GM19328 (cell line): ENCODE data around the gene B4GALNT1.
"Not testable (repeated sequence)": the region's sequence is repeated elsewhere in the genome, so short reads cannot be mapped to it uniquely, and the experiment has no call there.

Experiments
- ATAC-seq: cut with Tn5 transposase; IDR thresholded peaks from one replicate; pipeline ENCODE4 v1.9.1; 2021; ENCODE audit warnings: mild to moderate bottlenecking, moderate library complexity; ENCODE audit not compliant: unreplicated experiment

B4GALNT1 gene

DNA sequence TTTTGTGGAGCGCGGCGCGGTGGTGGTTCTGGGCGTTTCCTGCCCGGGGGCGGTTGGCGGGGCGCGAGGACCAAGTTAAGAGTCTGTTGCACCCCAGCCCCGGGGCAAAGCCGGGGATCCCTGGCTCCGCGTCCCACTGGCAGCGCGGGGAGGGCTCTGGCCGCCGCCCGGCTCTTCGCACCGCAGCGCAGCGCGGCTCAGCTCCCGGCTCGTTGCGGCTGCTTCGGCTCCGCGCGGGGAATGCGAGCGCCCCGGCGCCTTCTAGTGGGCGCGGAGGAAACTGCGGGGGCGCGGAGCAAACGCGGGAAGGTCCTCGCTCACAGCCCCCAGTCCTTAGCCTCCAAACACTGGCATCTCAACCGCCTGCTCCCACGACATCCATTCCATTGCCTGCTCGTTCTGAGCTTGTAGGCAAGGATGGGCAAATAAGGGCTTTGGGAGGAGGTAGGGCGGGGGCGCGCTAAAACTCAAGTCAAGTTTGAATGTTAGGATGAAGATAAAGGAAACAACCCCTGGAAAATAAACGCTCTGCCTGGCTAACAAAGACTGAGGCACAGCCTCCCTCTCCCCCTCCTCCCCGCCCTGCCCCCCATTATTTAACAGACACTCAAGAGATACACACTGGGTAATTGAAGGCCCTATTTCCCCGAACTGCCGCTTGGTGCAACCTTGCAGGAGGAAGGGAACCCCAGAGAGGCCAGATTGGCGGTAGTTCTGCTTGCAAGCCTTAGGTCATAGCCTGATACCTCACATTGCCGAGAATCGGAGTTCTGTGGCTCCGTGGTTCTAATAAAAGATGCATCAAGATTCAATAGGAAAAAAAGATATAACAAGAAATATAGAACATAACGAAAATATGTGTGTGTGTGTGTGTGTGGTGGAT, at the start of gene B4GALNT1:
TSS of gene B4GALNT1 (minus strand) at position 244 of the 883 bp plus-strand sequence. CDS start 1,069 bp downstream, outside the sequence.
- ATAC-seq: peak; percentile 76

DNA sequence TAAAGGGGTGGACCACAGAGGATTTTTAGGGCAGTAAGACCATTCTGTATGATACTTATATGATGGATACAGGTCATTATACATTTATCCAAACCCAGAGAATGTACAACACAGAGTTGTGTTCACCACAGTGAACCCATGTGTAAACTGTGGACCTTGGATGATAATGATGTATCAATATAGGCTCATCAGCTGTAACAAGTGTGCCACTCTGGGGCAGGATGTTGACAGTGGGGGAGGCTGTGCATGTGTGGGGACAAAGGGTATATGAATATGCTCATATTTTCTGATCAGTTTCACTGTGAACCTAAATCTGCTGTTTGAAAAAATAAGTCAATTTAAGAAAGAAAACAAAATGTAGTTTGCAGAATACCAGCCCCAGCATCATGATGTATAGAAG, 46.7 kb upstream of the B4GALNT1 start:
- no peak for ATAC-seq

DNA sequence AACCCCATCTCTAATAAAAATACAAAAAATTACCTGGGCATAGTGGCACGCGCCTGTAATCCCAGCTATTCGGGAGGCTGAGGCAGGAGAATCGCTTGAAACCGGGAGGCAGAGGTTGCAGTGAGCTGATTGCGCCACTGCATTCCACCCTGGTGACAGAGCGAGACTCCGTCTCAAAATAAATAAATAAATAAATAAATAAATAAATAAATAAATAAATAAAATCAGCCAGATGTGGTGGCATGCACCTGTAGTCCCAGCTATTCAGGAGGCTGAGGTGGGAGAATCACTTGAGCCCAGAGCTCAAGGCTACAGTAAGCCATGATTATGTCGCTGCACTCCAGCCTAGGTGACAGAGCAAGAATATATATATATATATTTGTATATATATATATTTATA, 44.9 kb upstream of the B4GALNT1 start:
- not testable (repeated sequence) for ATAC-seq

DNA sequence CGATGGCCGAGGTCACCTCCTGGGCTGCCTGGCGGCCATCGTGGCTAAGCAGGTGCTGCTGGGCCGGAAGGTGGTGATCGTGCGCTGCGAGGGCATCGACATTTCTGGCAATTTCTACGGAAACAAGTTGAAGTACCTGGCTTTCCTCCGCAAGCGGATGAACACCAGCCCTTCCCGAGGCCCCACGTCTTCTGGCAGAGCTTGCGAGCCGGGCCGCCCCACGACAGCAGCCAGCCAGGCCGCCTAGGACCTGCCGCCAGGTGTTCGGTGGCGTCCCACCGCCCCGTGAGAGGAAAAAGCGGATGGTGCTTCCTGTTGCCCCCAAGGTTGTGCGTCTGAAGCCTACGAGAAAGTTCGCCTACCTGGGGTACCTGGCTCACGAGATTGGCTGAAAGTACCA, 41.7 kb upstream of the B4GALNT1 start:
- ATAC-seq: no peak

DNA sequence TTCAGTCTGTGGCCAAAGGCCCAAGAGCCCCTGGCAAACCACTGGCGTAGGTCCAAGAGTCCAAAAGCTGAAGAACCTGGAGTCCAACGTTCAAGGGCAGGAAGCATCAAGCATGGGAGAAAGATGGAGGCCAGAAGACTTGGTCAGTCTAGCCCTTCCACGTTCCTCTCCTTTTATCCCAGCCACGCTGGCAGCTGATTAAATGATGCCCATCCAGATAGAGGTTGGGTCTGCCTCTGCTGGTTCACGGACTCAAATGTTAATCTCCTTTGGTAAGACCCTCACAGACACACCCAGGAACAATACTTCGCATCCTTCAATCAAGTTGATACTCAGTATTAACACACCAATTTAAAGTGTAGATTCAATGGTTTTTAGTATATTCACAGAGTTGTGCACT, 39.8 kb upstream of the B4GALNT1 start:
- no peak for ATAC-seq

DNA sequence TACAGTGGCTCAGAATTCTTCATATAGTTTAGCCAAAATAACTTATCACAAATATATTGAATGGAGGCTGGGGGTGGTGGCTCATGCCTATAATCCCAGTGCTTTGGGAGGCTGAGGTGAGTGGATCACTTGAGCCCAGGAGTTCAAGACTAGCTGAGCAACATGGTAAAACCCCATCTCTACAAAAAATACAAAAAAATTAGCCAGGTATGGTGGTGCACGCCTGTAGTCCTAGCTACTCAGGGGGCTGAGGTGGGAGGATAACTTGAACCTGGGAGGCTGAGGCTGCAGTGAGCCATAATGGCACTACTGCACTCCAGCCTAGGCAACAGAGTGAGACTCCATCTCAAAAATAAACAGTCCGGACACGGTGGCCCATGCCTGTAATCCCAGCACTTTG, 38.8 kb upstream of the B4GALNT1 start:
- ATAC-seq: not testable (repeated sequence)

DNA sequence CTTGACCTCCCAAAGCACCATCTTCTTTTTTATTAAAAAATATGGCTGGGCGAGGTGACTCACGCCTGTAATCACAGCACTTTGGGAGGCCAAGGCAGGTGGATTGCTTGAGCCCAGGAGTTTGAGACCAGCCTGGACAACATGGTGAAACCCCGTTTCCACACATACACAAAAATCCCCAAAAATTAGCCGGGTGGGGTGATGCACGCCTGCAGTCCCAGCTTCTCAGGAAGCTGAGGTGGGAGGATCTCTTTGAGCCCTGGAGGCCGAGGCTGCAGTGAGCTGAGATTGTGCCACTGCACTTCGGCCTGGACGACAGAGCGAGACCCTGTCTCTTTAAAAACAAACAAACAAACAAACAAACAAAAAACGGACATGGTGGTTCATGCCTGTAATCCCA, 36.7 kb upstream of the B4GALNT1 start:
- not testable (repeated sequence) for ATAC-seq

DNA sequence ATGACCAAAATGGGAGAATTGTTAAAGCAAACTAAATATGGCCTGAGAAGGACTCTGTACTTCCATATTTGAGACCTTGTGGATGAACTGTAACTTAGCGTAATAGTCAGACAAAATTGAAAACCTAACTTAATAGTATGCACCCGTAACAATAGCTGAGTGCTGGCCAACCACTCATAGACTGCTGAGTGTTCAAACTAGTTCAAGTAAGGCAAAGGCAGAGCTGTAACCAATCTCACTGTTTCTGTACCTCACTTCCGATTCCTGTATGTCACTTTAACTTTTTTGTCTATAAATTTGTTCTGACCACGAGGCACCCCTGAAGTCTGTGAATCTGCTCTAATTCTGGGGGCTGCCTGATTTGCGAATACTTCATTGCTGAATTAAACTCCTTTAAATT, 33.9 kb upstream of the B4GALNT1 start:
- ATAC-seq: no peak

DNA sequence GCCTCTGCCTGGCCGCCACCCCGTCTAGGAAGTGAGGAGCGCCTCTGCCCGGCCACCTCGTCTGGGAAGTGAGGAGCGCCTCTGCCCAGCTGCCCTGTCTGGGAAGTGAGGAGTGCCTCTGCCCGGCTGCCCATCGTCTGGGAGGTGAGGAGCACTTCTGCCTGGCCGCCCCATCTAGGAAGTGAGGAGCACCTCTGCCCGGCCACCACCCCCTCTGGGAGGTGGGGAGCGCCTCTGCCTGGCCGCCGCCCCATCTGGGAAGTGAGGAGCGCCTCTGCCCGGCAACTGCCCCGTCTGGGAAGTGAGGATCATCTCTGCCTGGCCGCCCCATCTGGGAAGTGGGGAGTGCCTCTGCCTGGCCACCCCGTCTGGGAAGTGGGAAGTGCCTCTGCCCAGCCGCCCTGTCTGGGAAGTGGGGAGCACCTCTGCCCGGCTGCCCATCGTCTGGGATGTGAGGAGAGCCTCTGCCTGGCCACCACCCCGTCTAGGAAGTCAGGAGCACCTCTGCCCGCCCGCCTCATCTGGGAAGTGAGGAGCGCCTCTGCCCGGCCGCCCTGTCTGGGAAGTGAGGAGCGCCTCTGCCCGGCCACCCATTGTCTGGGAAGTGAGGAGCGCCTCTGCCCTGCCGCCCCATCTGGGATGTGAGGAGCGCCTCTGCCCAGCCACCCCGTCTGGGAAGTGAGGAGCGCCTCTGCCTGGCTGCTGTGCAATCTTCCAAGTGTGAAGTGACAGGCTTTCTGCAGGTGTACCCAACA, 32.2 kb upstream of the B4GALNT1 start:
- not testable (repeated sequence) for ATAC-seq

DNA sequence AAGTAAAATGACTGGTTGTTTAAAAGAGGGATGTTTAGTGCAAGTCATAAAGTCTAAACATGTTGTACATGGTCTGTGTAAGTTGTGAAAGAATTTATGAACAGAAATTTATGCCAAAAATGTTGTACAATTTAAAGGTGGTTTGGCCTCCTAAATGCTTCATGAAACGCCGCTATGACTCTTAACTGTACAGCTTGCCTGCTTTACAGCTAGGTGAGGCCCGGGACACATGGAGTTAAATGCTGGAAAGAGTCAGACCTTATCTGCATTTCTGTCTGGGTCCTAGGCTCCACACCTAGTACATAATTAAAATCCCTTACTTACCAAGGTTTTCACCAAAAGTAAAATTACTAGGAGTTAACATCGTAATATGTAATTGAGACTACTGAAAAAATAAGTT, 28.4 kb upstream of the B4GALNT1 start:
- no peak for ATAC-seq

DNA sequence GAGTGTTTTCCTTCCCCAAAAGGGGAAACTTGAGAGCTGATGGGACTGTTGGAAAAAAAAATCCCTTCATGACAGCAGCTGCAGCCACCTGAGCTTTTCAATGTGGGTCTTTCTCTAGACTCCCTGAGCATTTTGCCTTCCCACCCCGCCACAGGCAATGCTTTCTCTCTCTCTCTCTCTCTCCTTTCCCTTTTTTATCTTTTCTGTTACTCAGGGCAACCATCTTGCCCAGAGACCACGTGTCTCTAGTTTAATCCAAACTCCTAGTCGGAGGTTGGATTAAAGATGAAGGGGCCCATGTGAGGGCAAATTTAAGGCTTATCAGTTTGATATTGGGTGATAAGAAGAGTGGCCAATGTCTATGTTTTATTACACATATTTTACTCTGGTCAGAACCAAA, 25.9 kb upstream of the B4GALNT1 start:
- ATAC-seq: no peak

DNA sequence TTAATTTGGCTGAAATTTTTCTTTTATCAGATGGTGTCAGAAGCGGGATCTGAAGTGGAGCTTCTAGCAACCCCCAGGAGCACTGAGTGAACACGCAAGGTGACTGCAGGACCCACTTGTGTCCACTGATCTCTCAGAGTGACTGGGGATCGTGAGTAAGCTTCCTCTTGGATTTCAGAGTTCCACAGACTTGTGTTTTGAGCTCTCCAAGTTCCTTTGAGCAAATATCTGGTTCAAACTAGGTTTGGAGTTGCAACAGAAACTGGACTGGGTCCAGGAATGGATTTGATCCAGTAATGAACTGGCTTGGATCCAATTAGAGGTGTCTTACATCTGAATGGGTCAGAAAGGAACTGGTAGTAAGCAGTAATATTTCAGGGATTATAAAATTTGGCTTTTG, 24.7 kb upstream of the B4GALNT1 start:
- no peak for ATAC-seq

DNA sequence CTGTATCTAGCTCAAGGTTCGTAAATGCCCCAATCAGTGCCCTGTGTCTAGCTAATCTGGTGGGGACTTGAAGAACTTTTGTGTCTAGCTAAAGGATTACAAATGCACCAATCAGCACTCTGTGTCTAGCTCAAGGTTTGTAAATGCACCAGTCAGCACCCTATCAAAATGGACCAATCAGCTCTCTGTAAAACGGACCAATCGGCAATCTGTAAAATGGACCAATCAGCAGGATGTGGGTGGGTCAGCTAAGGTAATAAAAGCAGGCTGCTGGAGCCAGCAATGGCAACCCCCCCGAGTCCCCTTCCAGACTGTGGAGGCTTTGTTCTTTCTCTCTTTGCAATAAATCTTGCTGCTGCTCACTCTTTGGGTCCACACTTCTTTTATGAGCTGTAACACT, 23.4 kb upstream of the B4GALNT1 start:
- ATAC-seq: not testable (repeated sequence)

DNA sequence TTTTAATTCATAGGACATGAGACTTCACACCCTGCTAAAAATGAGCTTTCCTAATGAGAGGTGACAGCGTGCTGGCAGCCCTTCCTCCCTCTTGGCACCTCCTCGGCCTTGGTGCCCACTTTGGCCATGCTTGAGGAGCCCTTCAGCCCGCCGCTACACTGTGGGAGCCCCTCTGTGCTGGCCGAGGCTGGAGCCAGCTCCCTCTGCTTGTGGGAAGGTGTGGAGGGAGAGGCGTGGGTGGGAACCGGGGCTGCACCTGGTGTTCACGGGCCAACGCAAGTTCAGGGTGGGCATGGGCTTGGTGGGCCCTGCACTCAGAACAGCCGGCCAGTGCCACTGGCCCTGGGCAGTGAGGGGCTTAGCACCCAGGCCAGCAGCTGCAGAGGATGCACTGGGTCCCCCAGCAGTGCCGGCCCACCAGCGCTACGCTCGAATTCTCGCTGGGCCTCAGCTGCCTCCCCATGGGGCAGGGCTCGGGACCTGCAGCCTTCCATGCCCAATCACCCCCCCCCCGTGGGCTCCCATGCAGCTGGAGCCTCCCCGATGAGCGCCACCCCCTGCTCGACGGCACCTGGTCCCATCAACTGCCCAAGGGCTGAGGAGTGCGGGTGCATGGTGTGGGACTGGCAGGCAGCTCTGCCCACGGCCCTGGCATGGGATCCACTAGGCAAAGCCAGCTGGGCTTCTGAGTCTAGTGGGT, 22.7 kb upstream of the B4GALNT1 start:
- no peak for ATAC-seq

DNA sequence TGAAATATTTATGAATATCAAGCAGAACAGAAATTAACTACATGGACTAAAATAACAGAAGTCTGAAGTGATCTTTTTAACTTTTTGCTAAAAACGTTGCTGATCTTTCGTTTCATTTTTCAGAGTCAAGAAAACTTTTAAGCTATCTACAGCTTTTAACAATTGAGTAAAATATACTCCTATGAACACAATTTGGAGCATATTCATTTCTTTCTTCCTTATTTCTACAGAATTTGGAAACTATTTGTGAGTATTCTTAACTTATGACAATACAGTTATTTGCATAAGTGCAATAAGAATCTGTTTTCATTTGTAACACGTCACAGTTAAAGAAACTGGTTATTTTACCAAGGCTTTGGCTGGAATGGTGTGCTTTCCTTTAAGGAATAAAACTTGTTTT, 21.0 kb upstream of the B4GALNT1 start:
- no peak for ATAC-seq

DNA sequence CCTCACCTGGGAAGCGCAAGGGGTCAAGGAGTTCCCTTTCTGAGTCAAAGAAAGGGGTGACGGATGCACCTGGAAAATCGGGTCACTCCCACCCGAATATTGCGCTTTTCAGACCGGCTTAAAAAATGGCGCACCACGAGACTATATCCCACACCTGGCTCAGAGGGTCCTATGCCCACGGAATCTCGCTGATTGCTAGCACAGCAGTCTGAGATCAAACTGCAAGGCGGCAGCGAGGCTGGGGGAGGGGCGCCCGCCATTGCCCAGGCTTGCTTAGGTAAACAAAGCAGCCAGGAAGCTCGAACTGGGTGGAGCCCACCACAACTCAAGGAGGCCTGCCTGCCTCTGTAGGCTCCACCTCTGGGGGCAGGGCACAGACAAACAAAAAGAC, 13.7 kb upstream of the B4GALNT1 start:
- ATAC-seq: not testable (repeated sequence)

DNA sequence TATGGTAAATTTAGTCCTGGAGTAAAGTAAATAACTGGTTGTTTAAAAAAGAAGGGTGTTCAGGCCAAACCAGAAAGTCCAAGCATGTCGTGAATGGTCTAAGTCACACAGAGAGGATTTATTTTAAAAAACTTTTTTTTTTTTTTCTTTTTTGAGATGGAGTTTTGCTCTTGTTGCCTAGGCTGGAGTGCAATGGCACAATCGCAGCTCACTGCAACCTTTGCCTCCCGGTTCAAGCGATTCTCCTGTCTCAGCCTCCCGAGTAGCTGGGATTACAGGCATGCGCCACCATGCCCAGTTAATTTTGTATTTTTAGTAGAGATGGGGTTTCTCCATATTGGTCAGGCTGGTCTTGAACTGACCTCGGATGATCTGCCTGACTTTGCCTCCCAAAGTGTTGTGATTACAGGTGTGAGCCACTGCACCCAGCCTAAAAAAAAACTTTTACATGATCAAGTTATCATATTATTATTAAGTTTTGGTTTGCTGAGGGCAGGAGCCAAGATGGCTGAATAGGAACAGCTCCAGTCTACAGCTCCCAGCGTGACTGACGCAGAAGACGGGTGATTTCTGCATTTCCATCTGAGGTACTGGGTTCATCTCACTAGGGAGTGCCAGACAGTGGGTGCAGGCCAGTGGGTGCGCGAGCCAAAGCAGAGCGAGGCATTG, 13.1 kb upstream of the B4GALNT1 start:
- not testable (repeated sequence) for ATAC-seq

DNA sequence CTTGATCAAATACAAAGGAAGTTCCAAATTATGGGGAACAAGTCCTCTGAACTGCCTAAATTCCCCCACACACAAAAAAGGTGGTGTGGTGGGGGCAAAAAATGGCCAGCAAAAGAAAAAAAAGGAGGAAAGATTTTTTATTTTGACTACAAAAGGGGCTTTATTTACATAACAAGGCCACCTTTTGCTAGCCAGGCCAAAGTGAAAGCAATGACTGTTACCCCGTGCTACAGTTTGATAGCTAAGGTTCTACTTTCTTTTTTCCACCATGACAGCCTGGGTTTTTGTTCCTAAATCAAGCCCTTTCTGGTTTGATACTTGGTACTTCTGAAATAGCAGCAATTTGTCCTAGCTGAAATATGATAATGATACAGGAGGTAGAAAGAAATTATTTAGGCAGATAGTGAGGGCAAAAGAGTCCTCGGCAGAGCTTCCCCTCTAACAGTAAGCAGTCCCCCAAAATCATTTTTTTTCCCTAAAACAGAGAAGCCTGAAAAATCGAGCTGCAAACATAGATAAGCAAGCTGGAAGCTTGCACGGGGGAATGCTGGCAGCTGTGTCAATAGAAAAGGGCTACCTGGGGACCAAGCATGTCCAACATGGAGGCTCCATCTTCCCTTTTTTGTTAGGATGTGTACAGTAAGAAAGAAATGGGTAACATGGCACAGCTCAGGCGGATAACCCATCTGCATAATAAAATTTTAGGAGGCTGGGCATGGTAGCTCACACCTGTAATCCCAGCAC, 8.9 kb upstream of the B4GALNT1 start:
- no peak for ATAC-seq

DNA sequence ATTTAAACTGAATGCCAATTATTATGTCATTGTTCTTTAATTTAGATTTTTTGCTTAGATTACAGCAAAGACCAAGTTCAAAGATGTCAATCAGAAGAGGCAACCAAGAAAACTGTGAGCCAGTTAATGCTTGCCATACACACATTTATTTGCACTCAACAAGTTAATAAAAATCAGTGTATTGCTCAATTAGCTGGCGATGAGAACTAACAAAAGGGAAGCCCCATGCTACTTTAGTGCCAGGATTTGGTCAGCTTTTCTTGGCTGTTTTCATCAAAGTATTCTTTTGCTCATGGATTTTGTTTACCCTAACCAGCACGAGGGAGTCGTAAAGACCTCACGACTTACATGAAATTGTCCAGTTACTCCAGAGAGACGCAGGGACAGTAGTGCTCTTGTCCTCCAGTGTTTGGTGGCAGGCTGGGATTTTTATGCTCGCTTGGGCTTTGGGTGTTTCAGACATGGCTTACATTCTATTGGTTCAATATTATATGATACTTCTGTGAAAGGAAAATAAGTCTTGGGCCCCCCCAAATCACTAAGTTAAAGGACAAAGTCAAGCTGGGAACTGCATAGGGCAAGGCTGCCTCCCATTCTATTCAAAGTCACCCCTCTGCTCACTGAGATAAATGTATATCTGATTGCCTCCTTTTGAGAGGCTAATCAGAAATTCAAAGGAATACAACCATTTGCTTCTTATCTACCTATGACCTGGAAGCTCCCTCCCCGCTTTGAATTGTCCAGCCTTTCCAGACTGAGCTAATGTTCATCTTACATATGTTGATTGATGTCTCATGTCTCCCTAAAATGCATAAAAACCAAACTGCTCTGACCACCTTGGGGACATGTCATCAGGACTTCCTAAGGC, 7.4 kb upstream of the B4GALNT1 start:
- ATAC-seq: no peak
